NCI-H526 (cell line): ENCODE measurements around the gene IFITM10.
A peak's percentile ranks its signal among the peaks of the same experiment; 100 is the strongest.

ENCODE experiments used
- DNase-seq, 2 experiments: peaks; one replicate each; lab custom pipeline; 2025; lab: John Stamatoyannopoulos, UW

IFITM10 gene

DNA sequence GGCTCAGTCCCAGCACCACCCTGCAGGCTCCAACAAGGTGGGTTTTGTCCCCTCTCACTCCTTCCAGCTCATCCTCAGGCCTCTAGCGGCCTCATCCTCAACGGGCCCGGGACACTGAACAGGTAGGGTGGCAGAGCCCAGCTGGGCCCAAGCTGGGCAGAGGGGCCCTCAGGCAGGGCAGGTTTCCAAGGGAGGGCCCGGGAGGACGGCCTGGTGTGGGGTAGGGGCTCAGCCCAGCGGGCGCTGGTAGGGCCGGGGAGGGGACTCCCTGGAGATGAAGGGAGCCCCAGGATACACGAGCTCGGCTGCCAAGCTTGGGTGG, 2.5 kb upstream of the IFITM10 start:
- no peak for DNase-seq

- DNase-seq: no peak
Measured at GRCh38 chr11:1751999-1752906, 1.9 kb upstream of the IFITM10 start.

GRCh38 chr11:1751531-1751921, 1.1 kb upstream of the IFITM10 start:
- DNase-seq: no peak

GRCh38 chr11:1750840-1751530, 590 bp upstream of the IFITM10 start:
- no peak for DNase-seq

DNA sequence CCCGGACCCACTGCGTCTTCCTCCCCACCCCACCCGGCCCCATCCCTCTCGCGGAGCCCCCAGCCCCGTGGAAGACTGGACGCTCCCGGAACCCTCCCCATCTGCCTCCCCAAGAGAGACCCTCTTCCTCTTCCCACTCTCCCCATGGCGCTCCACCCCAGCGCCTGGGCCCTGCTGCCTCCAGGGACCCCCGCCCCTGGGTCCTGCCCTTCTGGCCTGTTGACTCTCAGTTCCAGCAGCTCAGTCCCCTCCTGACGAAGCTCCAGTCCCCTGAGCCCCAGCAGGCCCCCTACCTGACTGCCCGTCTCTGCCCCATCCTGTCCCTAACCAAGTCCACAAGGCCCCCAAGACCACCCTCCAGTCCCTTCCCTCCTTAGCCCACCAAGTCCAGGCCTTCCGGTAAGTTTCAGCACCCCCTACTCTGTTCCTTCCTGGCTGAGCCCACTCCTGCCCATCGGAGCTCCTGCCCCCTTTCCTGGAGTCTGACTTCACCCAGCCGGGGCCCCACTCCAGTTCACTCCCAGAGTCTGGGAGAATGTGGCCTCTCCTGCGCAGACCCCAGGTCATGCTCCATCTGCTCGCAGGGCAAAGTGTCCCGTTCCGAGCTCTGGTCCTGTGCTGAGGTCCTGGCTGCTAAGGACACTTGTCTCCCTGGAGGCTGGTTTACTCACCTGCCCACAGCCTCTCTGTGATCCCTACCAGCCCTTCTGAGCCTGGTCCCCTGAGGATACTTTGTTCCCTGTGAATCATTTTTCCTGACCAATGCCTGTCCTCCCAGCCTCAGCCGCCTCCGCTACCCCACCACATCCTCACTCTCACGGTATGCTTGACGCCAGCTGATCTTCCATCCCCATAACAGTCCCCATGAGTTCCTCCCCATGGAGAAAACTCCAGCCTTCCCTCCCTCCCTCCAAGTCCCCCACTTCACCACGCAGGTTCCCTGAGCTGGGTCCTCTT, 722 bp downstream of the IFITM10 start:
- DNase-seq: peak; percentile 17 to 52

- no peak for DNase-seq
Measured at GRCh38 chr11:1748636-1749394, 1.6 kb downstream of the IFITM10 start.

DNA sequence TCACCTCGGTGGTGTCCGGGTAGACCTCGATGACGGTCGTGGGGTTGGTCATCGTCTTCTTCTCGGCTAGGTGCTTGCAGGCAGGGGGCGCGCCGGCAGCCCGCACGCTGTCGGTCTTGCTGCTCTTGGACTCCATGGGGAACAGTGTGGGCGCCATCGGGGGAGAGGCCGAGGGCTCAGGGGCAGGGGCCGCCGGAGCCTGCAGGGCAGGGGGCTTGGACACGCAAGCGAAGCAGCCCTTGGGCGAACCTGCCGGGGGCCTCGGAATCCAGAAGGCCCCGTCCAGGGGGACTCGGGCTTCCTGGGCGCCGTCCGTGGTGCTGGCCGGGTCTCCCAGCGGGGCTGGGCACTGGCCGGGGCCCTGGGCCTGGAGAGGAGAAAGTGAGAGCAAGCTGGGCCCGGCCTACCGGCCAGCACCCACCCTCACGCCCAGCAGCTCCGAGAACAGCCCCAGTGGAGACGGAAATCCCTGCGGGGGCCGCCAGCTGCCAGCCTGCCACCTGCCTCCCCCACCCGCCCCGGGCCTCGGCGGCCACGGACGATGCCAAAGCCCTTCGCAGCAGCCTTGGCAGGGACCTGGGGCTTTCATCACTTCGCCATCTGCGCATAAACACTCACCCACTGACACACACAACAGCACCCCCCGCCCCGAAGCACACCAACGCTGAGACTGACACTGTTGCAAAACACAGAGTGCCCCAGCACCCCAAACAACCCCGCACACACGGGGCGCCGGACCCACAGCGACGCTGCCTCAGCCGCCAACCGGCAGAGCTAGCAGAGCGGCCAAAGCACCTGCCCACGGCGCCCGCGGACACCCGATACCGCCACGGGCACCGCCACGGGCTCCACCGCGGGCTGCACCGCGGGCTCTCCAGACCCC, 2.4 kb downstream of the IFITM10 start:
- no peak for DNase-seq

DNA sequence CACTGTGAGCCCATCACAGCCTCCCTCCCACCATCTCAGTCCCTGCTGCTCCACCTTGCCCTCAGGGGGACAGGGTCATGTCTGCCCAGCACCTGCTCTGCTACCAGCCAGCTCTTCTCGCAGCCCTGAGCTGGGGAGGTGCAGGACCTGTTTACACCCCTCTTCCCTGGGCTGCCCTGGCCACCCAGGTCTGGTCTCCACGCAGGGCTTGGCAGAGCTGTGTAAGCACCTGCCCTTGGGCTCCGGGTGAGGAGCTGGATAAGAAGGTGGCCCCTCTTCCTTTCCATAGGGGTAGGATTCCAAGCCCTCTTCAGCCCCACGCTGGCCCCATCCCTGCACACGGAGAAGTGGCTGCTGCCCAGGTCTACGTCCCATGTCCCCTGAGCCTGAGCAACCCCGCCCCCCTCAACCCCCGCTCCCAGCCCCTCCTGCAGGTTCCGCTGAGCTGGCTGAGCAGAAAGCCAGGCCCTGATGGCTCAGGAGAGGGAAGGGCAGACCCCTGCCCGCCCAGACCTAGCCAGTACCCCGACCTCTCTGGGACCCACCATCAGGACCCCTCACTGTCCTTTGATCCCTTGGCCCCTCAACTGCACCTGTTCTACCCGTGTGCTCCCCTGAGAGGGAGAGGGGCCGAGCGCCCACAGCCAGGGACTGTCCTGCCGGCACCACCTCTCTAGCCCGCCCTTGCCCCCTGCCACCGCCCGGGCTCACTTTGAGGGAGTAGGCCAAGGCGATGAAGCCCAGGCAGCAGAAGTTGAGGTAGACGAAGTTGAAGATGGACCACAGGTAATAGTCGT, 3.2 kb downstream of the IFITM10 start:
- no peak for DNase-seq

- DNase-seq: no peak
Measured at GRCh38 chr11:1746511-1746931, 3.9 kb downstream of the IFITM10 start.

- no peak for DNase-seq
Measured at GRCh38 chr11:1745701-1746320, 4.6 kb downstream of the IFITM10 start.

- DNase-seq: no peak
Measured at GRCh38 chr11:1744891-1745700, 5.3 kb downstream of the IFITM10 start.

- DNase-seq: no peak
Measured at GRCh38 chr11:1744137-1744886, 6.1 kb downstream of the IFITM10 start.

DNA sequence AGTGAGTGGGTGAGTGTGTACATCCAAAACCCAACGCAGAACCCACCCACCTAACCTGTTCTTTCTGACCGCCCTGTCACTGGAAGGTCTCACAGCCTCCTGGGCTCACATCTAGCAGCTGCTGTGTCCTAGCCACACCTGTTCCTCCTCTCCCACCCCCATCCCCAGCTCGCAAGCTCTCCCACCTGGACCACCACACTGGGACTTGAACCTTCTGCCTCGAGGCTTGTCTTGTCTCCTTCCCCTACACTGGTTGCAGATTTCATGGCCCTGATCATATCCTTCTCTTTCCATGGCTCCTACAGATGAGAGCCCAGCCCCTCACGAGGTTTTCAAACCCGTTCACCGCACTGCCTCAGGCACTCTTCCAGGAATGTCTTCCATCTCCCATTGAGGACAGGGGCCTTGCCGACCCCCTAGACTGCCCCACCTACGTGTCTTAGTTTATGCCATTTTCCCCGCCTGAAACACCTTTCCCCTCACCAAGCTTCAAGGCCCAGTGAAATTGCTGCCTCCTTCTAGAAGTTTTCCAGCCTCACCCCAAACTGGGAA, 6.7 kb downstream of the IFITM10 start:
- no peak for DNase-seq

- no peak for DNase-seq
Measured at GRCh38 chr11:1742869-1743584, 7.4 kb downstream of the IFITM10 start.

DNA sequence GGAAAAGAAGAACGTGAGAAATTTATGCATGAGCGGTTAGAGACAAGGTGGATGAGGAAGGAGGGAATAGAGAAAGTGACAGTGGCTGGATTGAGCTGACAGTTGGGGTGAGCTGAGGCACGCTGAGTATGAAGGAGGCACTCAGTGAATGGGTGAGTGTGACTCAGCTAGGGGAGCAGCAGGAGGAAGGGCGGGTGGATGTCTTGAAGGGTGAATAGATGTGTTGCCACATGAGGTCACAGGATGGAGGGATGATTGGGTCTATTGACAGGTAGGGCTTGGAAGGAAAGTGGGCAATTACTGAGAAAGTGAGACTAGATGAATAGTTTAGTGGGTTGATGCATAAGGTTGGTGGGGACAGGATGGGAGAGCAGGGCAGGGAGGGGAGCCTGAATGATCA, 8.0 kb downstream of the IFITM10 start:
- DNase-seq: no peak

DNA sequence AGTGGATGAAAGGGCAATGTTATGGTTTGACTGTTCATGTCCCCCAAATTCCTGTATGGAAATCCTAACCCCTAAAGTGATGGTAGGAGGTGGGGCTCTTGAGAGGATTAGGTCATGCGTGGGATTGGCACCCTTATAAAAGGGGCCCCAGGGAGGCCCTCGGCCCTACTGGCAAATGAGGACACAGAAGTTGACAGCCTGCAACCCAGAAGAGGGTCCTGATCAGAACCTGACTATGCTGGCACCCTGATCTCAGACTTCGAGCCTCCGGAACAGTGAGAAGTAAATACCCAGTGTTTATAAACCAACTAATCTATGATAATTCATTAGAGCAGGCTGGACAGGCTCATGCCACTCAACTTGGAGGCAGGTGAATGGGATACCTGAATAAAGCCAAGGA, 8.7 kb downstream of the IFITM10 start:
- no peak for DNase-seq
